ENCODE results near the gene SAMHD1. TPM values are rescaled to one million over a fixed set of nuclear protein-coding genes. Genes with fewer than 3 reads are reported as not detected.
"Not testable (repeated sequence)": the region's sequence is repeated elsewhere in the genome, so short reads cannot be mapped to it uniquely, and the experiment has no call there.

The SAMHD1 gene
- polyA plus RNA-seq, 12 donors, result 17.9 to 45.2 (median 27.9) TPM; not detected in 1

DNA sequence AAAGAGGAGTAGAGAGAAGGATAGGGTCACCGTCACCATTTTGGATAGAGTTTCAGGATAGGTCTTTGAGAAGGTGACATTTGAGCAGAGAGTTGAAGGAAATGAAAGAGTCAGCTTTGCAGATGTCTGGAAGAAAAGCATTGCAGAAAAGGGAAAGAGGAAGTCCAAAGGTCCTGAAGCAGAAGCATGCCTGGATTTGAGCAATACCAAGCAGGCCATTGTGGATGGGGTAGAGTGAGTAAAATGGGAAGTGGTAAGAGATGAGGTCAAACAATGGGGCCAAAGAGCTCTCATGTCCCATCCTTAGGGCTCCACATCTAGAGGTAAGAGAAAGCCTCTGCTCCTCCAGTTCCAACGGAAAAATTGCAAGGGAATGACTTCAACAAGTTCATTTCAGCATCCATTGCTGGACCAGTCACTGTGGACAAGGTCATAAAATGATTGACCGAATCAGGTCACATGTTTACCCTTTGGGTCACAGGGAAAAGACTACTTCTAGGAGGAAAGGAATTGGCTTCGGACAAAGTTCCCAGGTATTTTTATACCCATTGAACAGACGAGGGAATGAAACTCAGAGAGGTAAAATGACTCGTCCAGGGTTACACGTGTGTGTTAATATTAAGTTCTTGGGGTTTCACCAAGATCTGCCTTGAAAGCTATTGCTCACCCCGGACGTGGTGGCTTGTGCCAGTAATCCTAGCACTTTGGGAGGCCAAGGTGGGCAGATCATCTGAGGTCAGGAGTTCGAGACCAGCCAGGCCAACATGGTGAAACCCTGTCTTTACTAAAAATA, 6.6 kb upstream of the SAMHD1 start:
- no peak for DNase-seq

DNA sequence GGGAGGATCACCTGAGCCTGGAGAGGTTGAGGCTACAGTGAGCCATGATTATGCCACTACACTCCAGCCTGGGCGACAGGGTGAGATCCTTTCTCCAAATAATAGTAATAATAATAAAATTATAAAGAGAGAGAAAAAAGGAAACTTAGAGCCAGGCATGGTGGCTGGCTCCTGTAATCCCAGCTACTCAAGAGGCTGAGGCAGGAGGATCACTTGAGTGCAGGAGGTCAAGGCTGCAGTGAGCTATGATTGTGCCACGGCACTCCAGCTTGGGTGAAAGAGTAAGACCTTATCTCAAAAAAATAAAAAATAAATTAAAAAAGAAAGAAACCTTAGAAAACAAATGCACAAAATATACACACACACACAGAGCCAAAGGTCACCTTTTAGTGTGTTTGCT, 5.2 kb upstream of the SAMHD1 start:
- no peak for DNase-seq

DNA sequence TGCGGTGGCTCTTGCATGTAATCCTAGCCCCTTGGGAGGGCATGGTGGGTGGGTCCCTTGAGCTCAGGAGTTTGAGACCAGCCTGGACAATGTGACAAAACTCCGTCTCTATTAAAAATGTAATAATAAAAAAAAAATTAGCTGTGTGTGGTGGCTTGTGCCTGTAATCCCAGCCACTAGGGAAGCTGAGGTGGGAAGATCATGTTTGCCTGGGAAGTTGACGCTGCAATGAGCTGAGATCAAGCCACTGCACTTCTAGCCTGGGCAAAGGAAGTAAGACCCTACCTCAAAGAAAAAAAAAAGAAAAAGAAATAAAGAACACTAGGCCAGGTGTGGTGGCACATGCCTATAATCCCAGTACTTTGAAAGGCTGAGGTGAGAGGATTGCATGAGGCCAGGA, 4.5 kb upstream of the SAMHD1 start:
- no peak for DNase-seq

DNA sequence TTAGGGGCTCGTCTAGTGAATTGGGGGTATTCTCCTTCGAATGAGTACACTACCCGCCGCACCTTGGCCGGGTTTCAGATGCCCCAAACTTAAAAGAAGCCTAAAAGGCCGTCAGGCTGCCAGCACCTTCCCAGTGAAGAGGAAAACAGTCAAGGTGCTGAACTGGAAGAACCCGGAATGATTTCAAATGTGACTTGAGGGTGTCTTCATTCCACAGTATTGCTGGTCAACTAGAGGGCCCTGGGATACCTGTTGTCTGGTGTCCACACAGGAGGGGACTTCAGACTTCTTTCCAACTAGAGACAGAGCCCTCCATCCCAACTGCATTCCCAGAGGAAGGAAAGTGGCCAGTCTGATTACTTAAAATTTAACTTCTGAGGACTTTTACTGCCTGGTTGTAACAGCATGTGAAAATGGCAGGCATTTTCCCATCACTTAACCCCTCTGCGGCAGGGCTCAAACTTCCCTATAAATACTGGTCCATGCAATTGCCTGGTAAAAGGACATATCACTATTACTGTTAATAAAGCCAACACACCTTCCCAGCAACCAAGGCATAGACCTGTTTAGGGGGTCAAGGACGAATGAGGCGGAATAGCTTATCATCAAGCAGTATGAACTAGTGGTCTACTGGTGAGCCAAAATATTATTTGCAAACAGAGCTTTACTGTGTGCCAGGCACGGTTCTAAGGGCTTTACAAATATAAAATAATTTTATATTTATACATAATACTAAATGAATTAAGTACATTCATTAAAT, 651 bp upstream of the SAMHD1 start:
- no peak for DNase-seq

DNA sequence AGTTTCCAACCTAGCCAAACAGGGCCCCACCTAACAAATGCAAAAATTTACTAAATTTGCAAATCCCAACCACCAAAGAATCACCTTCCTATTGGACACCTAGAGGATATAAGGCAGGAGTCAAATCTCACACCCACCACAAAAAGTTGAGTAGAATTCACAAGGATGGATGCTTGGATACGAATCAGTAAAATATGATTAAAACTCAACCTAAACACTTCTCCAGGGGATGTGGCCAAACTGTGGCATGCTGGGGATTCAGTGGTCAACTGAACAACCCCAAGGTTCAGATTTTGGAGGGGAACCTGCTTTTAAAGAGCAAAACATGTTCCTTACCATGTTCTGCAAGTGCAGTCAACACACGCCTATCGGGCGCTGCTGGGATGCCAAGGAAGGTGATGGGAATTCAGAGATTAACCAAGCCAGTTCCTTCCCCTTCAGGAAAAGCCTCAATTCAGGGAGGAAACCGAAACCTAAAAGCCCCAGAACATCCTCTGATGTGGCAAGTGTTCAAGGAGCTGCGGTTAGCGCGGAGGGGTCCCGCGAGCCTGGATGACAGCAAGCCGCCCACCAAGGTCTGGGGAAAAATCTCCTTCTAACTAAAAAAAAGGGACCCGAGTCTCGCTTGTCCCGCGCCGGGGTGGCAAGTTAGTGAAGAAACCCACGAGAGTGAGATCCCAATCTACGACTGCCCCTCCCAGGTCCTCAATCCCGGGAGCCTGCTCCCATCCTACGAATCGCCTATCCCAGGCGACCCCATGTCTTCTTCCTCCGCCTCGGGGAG, 902 bp downstream of the SAMHD1 start:
- DNase-seq, result no peak

DNA sequence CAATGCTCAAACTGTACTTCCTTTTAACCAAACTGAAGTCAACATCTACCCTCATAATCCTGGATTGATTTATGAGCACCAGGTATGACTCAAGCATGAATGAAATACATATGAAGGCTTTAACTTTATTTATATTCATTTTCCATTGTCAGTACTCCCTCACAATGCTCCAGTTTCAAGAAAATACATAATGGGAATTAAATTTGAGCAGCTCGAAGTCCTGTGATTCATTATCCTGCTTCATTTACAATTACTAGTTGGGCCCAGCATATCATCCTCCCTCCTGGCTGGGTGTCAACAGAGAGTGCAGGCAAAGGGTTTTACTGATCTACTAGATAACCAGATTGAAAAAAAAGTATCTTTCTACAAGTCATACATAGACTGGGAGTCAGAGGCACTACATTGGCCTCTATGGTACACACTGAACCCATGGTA, 10.1 kb downstream of the SAMHD1 start:
- no peak for DNase-seq

DNA sequence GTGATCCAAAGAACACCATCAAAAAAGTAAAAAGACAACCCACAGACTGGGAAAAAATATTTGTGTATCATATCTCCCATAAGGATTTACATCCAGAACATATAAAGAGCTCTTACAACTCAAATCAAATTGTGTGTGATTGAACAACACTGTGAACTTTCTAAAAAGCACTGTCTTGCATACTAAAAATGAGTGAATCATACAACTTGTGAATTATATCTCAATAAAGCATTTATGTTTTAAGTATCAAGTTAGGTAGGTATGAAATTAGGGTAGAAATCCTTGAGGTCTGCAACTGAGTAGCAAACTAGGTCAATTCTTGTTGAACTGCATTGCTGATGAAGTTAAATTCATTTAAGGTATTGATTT, 14.1 kb downstream of the SAMHD1 start:
- no peak for DNase-seq

DNA sequence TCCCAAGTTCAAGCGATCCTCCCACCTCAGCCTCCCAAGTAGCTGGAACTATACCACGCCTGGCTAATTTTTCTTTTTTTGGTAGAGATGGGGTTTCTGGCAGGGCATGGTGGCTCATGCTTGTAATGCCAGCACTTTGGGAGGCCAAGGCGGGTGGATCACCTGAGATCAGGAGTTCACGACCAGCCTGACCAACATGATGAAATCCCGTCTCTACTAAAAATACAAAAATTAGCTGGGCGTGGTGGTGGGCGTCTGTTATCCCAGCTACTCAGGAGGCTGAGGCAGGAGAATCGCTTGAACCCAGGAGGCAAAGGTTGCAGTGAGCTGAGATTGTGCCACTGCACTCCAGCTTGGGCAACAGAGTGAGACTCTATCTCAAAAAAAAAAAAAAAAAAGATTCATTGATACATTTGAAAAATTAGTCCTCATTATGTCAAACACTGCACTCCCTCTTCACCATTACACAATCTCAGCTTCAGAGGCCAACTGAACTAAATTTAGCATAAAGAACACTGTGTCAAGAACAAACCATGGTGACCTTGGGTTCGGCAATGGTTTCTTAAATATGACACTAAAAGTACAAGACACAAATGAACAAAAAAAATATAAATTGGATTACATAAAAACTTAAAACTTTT, 14.6 kb downstream of the SAMHD1 start:
- DNase-seq, result not testable (repeated sequence)

DNA sequence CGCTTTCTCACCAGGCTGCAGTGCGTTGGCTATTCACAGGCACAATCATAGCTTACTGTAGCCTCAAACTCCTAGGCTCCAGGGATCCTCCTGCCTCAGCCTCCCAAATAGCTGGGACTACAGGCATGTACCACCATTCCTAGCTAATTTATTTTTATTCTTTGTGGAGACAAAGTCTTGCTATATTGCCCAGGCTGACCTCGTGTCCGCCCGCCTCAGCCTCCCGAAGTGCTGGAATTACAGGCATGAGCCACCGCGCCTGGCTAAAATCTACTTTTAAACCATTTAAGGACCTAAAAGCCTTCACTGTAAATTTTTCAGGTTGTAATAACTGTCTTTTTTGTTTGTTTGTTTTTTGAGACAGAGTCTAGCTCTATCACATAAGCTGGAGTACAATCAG, 15.2 kb downstream of the SAMHD1 start:
- DNase-seq, result no peak

DNA sequence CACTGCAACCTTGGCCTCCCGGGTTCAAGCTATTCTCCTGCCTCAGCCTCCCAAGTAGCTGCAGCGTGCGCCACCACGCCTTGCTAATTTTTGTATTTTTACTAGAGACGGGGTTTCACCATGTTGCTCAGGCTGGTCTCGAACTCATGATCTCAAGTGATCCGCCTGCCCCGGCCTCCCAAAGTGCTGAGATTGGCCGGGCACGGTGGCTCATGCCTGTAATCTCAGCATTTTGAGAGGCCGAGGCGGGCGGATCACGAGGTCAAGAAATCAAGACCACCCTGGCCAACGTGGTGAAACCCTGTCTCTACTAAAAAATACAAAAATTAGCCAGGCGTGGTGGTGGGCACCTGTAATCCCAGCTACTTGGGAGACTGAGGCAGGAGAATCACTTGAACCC, 17.9 kb downstream of the SAMHD1 start:
- DNase-seq, result not testable (repeated sequence)

DNA sequence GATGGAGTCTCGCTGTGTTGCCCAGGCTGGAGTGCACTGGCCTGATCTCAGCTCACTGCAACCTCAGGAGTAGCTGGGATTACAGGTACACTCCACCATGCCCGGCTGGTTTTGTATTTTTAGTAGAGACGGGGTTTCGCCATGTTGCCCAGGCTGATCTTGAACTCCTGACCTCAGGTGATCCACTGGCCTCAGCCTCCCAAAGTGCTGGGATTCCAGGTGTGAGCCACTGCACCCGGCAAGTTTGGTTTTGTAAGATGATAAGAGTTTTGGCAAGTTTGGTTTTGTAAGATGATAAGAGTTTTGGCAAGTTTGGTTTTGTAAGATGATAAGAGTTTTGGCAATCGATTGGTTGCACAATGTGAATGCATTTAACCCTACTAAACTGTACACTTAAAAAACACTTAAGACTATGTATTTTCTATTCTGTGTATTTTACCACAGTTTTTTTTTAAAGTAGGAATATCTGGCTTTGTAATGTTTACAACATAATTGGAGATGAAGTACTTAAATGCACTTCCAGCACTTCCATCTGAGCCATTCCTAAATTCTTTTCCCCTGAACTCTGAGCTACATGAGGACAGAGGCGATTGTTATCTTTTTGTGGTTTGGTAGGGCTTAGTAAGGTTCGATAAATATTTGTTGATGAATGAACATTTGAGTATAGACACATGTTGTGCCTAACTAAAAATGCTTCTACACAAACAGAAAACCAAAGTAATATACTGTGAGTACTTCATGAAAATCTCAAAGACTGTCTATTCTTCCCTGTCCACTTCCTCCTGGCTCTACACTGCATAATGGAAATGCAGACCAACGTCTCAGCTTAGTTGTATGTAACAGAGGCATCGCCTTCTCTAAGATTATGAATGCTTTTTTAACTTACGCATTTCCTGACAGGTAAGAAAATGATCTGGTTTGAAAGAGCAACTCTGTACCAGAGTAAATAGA, 18.8 kb downstream of the SAMHD1 start:
- no peak for DNase-seq

DNA sequence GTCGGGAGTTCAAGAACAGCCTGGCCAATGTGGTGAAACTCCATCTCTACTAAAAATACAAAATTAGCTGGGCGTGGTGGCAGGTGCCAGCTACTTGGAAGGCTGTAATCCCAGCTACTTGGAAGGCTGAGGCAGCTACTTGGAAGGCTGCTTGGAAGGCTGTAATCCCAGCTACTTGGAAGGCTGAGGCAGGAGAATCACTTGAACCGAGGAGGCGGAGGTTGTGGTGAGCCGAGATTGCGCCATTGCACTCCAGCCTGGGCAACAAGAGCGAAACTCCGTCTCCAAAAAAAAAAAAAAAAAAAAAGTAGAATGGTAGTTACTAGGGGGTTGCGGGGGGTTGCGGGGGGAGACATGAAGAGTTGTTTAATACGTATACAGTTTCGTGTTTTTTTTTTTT, 19.4 kb downstream of the SAMHD1 start:
- DNase-seq, result not testable (repeated sequence)

DNA sequence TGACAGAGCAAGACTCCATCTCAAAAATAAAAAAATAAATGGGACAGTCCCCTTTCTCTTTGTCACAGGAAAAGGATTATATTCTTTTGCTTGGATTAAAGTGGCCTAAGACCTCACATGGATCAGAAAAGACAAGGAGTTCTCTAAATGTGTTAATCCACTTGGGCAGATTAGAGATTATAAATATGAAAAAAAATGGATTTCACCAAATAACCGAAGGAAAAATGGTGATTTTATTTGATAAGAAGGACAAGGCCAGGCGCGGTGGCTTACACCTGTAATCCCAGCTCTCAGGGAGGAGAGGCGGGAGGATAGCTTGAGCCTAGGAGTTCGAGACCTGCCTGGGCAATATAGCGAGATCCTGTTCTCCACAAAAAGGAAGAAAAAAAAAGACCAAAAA, 21.8 kb downstream of the SAMHD1 start:
- no peak for DNase-seq

DNA sequence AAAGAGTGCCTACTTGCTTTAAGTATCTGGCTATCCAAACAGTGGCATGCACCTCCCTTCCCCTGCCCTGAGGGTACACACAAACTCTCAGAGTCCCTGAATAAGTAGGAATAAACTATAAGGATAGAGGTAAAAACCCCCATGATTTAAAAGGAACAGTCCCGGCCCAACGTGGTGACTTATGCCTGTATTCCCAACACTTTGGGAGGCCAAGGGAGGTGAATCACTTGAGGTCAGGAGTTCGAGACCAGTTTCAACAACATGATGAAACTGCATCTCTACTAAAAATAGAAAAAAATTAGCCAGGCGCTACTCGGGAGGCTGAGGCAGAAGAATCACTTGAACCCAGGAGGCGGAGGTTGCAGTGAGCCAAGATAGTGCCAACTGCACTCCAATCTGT, 22.2 kb downstream of the SAMHD1 start:
- no peak for DNase-seq

DNA sequence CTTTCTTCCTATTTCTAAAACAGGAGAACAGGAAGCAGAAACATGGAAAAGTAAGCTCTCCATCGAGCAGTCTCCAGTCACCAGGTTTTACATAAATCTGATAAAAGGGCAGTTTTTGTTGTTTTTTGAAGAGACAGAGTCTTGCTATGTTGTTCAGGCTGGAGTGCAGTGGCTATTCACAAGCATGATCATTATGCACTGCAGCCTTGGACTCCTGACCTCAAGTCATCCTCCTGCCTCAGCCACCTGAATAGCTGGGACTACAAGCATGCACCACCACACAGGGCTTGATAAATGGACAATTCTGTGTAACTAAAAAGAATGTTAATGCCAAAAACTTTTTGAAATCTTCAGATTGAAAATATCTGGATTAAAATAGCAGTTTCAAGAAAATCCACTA, 23.8 kb downstream of the SAMHD1 start:
- DNase-seq, result no peak

DNA sequence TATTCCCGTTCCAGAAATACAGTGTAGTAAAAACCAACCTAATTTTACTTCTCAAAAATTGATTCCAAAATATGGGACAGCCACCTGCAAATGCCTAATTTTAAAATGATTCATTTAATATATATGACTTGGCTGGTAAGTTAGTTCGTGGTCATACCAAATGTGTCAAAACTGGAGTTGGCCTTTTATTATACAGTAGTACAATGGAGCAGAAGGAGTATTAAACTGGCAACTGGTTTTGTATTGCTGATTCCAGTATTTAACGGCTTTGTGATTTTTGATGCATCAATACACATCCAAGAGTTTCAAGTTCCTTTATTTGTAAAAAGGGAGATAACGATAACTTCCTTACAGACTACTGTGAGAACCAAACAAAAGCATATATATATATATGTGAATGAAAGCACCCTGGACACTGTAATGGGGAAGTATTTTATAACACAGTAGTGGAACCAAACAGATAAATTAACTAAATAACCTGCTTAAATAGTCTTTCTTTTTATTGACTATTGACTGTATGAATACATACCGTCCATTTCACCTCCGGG, 24.8 kb downstream of the SAMHD1 start:
- DNase-seq, result no peak

DNA sequence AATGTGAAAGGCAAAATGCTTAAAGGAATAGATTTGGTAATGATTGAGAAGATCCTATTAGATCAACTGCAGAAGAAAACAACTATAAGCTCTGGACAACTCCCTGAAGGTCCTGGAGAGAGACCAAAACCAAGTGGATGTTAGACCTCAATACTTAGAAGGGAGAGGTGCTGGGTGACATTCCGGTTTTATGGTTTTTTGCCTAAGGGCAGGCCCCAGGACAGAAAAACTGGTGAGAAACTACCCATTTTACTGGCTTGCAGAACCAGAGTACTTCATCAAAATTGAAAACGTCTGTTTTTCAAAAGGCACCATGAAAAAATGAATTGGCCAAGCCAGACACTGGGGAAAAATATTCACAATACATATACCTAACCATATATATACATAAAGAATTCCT, 26.3 kb downstream of the SAMHD1 start:
- DNase-seq, result no peak

DNA sequence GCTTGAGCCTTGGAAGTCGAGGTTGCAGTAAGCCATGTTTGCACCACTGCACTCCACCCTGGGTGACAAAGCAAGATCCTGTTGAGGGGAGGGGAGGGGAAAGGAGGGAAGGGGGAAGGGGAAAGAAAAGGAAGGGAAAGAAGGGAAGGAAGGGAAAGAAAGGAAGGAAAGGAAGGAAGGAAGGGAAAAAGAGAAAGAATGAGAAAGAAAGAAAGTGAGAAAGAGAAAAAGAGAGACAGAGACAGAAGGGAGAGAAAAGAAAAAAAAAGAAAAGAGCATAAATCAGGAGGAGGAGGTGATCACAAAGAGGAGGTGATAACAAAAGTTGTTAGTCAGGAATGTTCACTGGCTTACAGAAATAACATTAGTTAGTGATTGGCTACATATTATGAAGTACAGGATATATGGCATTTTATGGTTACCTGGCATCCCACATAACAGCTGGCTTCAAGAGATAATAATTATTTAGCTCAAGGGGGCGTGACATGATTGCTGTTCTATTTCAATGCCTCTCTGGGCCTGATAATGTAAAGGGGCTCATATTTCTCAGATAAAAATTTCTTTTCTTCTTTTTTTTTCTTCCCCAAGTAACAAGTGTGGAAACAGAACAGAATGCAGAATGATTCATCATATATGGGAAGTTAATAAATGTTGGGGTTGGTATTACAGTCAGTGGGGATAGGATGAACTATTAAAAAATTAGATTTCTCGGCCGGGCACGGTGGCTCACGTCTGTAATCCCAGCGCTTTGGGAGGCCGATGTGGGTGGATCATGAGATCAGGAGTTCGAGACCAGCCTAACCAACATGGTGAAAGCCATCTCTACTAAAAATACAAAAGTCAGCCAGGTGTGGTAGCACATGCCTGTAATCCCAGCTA, 27.1 kb downstream of the SAMHD1 start:
- no peak for DNase-seq

DNA sequence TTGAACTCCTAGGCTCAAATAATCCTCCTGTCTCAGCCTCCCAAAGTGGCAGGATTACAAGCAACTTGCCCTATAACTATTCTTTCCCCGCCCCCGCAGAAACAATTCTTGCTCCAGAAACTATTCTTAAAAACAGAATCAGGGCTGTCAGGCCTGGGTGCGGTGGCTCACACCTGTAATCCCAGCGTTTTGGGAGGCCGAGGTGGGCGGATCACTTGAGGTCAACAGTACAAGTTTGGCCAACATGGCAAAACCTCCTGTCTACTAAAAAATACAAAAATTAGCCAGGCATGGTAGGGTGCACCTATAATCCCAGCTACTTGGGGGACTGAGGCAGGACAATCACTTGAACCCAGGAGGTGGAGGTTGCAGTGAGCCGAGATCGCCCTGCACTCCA, 31.2 kb downstream of the SAMHD1 start:
- DNase-seq, result no peak

All from muscle of arm (tissue), 12 donors.